ENCODE results near the gene SMC1B.
A peak's percentile ranks its signal among the peaks of the same experiment; 100 is the strongest.
"Not testable (repeated sequence)": the region's sequence is repeated elsewhere in the genome, so short reads cannot be mapped to it uniquely, and the experiment has no call there.

SMC1B gene

GRCh38 chr22:45450921-45451651 lies 37.7 kb upstream of the SMC1B start:
- peak overlapping the region; percentile 39 for H4K8ac ChIP-seq (ENCODE audit: low read depth, low read length)
- no peak overlapping the region for H3K4me3 ChIP-seq (ENCODE audit: low read depth, low read length)
- peak overlapping the region; percentile 71 for H4K91ac ChIP-seq (ENCODE audit: low read depth, low read length)
- no peak overlapping the region for H3K4ac ChIP-seq (ENCODE audit: low read depth, low read length)
- H2BK5ac ChIP-seq (ENCODE audit: low read depth, low read length, poor library complexity) = peak overlapping the region; percentile 81
- H3K79me1 ChIP-seq (ENCODE audit: low read length) = peaks cover 52% of the 10 kb centered on the region
- no CpG with 5 or more reads among the region's 12 CpGs for WGBS (ENCODE audit: extremely low coverage, insufficient coverage, insufficient read length)
- H2AK5ac ChIP-seq (ENCODE audit: low read length) = no peak overlapping the region
- H3K79me2 ChIP-seq (ENCODE audit: control insufficient read depth, insufficient read depth, low read length, poor library complexity) = peaks cover 3% of the 10 kb centered on the region
- no peaks in the 10 kb centered on the region for H3K27me3 ChIP-seq (ENCODE audit: insufficient read depth, low read length)
- H3K27ac ChIP-seq (ENCODE audit: low read depth, low read length) = peak overlapping the region; percentile 63
- H2BK120ac ChIP-seq (ENCODE audit: insufficient read depth, low read length, poor library complexity) = peak overlapping the region; percentile 79
- H4K12ac ChIP-seq (ENCODE audit: low read depth, low read length) = no peak overlapping the region
- H3K36me3 ChIP-seq (ENCODE audit: control insufficient read depth in 1 of 2, insufficient read depth in 2 of 2, low read length in 2 of 2) = no peaks in the 10 kb centered on the region
- H3K4me2 ChIP-seq (ENCODE audit: low read length) = peak overlapping the region; percentile 14
- H3K23ac ChIP-seq (ENCODE audit: low read length) = no peak overlapping the region
- peak overlapping the region; percentile 44 for H3K14ac ChIP-seq (ENCODE audit: low read length)
- H2BK12ac ChIP-seq (ENCODE audit: low read length) = peak overlapping the region; percentile 68
- peaks cover 24 to 36% of the 10 kb centered on the region in 2 experiments for H3K4me1 ChIP-seq (ENCODE audit: control insufficient read depth in 1 of 2, insufficient read depth in 2 of 2, low read length in 2 of 2)
- H3K9me3 ChIP-seq (ENCODE audit: insufficient read depth, low read depth, low read length) = peaks cover 1% of the 10 kb centered on the region
- no peak overlapping the region for H2AFZ ChIP-seq (ENCODE audit: insufficient read depth, low read length, poor library complexity)
- no peak for DNase-seq
- no peak overlapping the region for H3K9ac ChIP-seq (ENCODE audit: low read length)
- H3K18ac ChIP-seq (ENCODE audit: low read length) = peak overlapping the region; percentile 64

DNA sequence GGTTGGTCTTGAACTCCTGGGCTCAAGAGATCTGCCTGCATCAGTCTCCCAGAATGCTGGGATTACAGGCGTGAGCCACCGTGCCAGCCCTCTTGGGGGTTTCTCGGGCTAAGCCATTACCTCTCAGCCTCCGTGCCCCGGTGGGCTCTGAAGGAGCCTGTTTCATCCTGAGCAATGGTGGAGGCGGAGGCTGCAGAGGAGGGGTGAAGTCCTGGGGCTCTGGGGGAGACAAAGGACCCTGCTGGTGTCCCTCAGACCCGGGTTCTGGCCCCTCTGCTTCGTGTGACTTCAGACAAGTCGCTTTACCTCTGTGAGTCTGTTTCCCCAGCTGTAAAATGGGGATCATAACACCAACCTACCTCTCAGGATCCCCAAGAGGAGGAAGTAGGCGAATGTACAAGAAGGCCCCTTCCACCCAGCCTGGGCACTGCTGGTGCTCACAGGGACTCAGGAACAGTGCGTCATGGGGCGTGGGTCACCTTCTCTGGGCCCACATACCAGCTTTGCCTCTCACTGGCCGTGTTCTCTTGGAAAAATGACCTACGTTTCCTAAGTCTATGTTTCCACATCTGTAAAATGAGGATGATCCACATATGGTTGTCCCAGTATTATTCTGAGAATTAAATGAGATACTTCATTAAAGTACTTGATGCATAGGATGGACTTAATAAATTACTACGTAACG lies 36.8 kb upstream of the SMC1B start:
- Histone ChIP-seq H3K36me3 (ENCODE audit: control insufficient read depth in 1 of 2, insufficient read depth in 2 of 2, low read length in 2 of 2) (no peaks in the 10 kb centered on the region), H2BK5ac (ENCODE audit: low read depth, low read length, poor library complexity) (peak overlapping the region; percentile 23), H4K8ac (ENCODE audit: low read depth, low read length) (peak overlapping the region; percentile 1), H3K9me3 (ENCODE audit: insufficient read depth, low read depth, low read length) (peaks cover 1% of the 10 kb centered on the region), H3K27ac (ENCODE audit: low read depth, low read length) (peak overlapping the region; percentile 10), H3K23ac (ENCODE audit: low read length) (no peak overlapping the region), H3K4ac (ENCODE audit: low read depth, low read length) (peak overlapping the region; percentile 10), H3K4me1 (ENCODE audit: control insufficient read depth in 1 of 2, insufficient read depth in 2 of 2, low read length in 2 of 2) (peaks cover 24 to 39% of the 10 kb centered on the region in 2 experiments), H4K12ac (ENCODE audit: low read depth, low read length) (no peak overlapping the region), H4K91ac (ENCODE audit: low read depth, low read length) (peak overlapping the region; percentile 93), H3K4me2 (ENCODE audit: low read length) (no peak overlapping the region), H3K18ac (ENCODE audit: low read length) (peak overlapping the region; percentile 13), H3K27me3 (ENCODE audit: insufficient read depth, low read length) (no peaks in the 10 kb centered on the region), H3K14ac (ENCODE audit: low read length) (peak overlapping the region; percentile 64), H2BK12ac (ENCODE audit: low read length) (peak overlapping the region; percentile 61), H3K79me1 (ENCODE audit: low read length) (peaks cover 57% of the 10 kb centered on the region), H3K9ac (ENCODE audit: low read length) (no peak overlapping the region), H2BK120ac (ENCODE audit: insufficient read depth, low read length, poor library complexity) (peak overlapping the region; percentile 79), H3K4me3 (ENCODE audit: low read depth, low read length) (no peak overlapping the region), H3K79me2 (ENCODE audit: control insufficient read depth, insufficient read depth, low read length, poor library complexity) (peaks cover 3% of the 10 kb centered on the region), H2AFZ (ENCODE audit: insufficient read depth, low read length, poor library complexity) (no peak overlapping the region), H2AK5ac (ENCODE audit: low read length) (peak overlapping the region; percentile 54)
- no peak for DNase-seq
- WGBS (ENCODE audit: extremely low coverage, insufficient coverage, insufficient read length) = no CpG with 5 or more reads among the region's 16 CpGs

DNA sequence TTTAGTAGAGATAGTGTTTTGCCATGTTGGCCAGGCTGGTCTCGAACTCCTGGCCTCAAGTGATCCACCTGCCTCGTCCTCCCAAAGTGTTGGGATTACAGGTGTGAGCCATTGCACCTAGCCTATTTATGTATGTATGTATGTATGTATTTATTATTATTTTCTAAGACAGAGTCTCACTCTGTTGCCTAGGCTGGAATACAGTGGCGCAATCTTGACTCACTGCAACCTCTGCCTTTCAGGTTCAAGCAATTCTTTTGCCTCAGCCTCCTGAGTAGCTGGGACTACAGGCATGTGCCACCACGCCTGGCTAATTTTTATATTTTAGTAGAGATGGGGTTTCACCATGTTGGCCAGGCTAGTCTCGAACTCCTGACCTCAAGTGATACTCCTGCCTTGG lies 36.0 kb upstream of the SMC1B start:
- not testable (repeated sequence) for H3K79me2 ChIP-seq (ENCODE audit: control insufficient read depth, insufficient read depth, low read length, poor library complexity); H3K27ac ChIP-seq (ENCODE audit: low read depth, low read length); H2BK5ac ChIP-seq (ENCODE audit: low read depth, low read length, poor library complexity); H3K4ac ChIP-seq (ENCODE audit: low read depth, low read length); H3K4me2 ChIP-seq (ENCODE audit: low read length); H2AK5ac ChIP-seq (ENCODE audit: low read length); H4K8ac ChIP-seq (ENCODE audit: low read depth, low read length); H3K9ac ChIP-seq (ENCODE audit: low read length); H4K12ac ChIP-seq (ENCODE audit: low read depth, low read length); H3K27me3 ChIP-seq (ENCODE audit: insufficient read depth, low read length); H3K4me3 ChIP-seq (ENCODE audit: low read depth, low read length); H3K36me3 ChIP-seq (ENCODE audit: control insufficient read depth in 1 of 2, insufficient read depth in 2 of 2, low read length in 2 of 2); H3K9me3 ChIP-seq (ENCODE audit: insufficient read depth, low read depth, low read length); H4K91ac ChIP-seq (ENCODE audit: low read depth, low read length); H3K23ac ChIP-seq (ENCODE audit: low read length); H2AFZ ChIP-seq (ENCODE audit: insufficient read depth, low read length, poor library complexity); H3K18ac ChIP-seq (ENCODE audit: low read length); H3K14ac ChIP-seq (ENCODE audit: low read length)
- Histone ChIP-seq H3K79me1 (ENCODE audit: low read length) (peaks cover 56% of the 10 kb centered on the region), H3K4me1 (ENCODE audit: control insufficient read depth in 1 of 2, insufficient read depth in 2 of 2, low read length in 2 of 2) (peaks cover 25 to 37% of the 10 kb centered on the region in 2 experiments), H2BK120ac (ENCODE audit: insufficient read depth, low read length, poor library complexity) (peak overlapping the region; percentile 79), H2BK12ac (ENCODE audit: low read length) (peak overlapping the region; percentile 61)
- no CpG with 5 or more reads among the region's 5 CpGs for WGBS (ENCODE audit: extremely low coverage, insufficient coverage, insufficient read length)
- DNase-seq = peak; percentile 51 to 54

DNA sequence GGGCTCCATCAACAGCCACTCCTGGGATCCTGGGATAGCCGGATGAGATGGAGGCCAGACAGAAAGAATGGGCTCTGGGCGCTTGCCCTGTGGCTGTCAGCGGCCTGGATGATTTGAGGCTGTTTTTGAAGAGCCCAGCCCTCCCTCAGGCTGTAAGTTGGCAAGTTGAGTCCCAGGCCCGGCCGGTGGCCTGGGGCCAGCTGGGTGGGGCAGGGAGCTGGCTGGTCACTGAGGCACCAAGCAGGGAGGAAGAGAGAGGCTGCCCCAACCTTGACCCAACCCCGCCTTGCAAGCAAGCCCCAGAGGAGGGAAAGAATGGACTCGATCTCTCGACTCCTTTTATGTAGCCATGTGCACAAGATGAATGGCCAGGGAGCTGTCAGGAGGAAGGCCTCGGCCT lies 35.0 kb upstream of the SMC1B start:
- Histone ChIP-seq H3K18ac (ENCODE audit: low read length) (peak overlapping the region; percentile 69), H2BK120ac (ENCODE audit: insufficient read depth, low read length, poor library complexity) (peak overlapping the region; percentile 93)

More for the DNA sequence above, 35.0 kb upstream of the SMC1B start:
- H3K27me3 ChIP-seq (ENCODE audit: insufficient read depth, low read length) = no peaks in the 10 kb centered on the region
- H3K4me2 ChIP-seq (ENCODE audit: low read length) = no peak overlapping the region
- peak overlapping the region; percentile 98 for H2BK12ac ChIP-seq (ENCODE audit: low read length)
- H4K91ac ChIP-seq (ENCODE audit: low read depth, low read length) = peak overlapping the region; percentile 90
- no CpG with 5 or more reads among the region's 9 CpGs for WGBS (ENCODE audit: extremely low coverage, insufficient coverage, insufficient read length)
- peak overlapping the region; percentile 91 for H3K14ac ChIP-seq (ENCODE audit: low read length)
- H4K12ac ChIP-seq (ENCODE audit: low read depth, low read length) = peak overlapping the region; percentile 48
- H3K79me1 ChIP-seq (ENCODE audit: low read length) = peaks cover 55% of the 10 kb centered on the region
- peaks cover 1% of the 10 kb centered on the region for H3K9me3 ChIP-seq (ENCODE audit: insufficient read depth, low read depth, low read length)
- peaks cover 5% of the 10 kb centered on the region for H3K79me2 ChIP-seq (ENCODE audit: control insufficient read depth, insufficient read depth, low read length, poor library complexity)
- H3K4me1 ChIP-seq (ENCODE audit: control insufficient read depth in 1 of 2, insufficient read depth in 2 of 2, low read length in 2 of 2) = peaks cover 33 to 40% of the 10 kb centered on the region in 2 experiments
- peak overlapping the region; percentile 80 for H3K4ac ChIP-seq (ENCODE audit: low read depth, low read length)
- peak overlapping the region; percentile 94 for H2AK5ac ChIP-seq (ENCODE audit: low read length)
- H3K36me3 ChIP-seq (ENCODE audit: control insufficient read depth in 1 of 2, insufficient read depth in 2 of 2, low read length in 2 of 2) = no peaks in the 10 kb centered on the region
- H3K27ac ChIP-seq (ENCODE audit: low read depth, low read length) = peak overlapping the region; percentile 36
- H2BK5ac ChIP-seq (ENCODE audit: low read depth, low read length, poor library complexity) = peak overlapping the region; percentile 70
- peak; percentile 92 to 95 for DNase-seq
- H3K4me3 ChIP-seq (ENCODE audit: low read depth, low read length) = no peak overlapping the region
- H3K23ac ChIP-seq (ENCODE audit: low read length) = no peak overlapping the region
- H2AFZ ChIP-seq (ENCODE audit: insufficient read depth, low read length, poor library complexity) = peak overlapping the region; percentile 0
- peak overlapping the region; percentile 37 for H4K8ac ChIP-seq (ENCODE audit: low read depth, low read length)
- no peak overlapping the region for H3K9ac ChIP-seq (ENCODE audit: low read length)

Measured in trophoblast cell (in vitro differentiated cells and primary cell).